Measurements from ENCODE around the gene FBXO31.
A peak's percentile ranks its signal among the peaks of the same experiment; 100 is the strongest.
"Not testable (repeated sequence)": the region's sequence is repeated elsewhere in the genome, so short reads cannot be mapped to it uniquely, and the experiment has no call there.

Gene FBXO31

DNA sequence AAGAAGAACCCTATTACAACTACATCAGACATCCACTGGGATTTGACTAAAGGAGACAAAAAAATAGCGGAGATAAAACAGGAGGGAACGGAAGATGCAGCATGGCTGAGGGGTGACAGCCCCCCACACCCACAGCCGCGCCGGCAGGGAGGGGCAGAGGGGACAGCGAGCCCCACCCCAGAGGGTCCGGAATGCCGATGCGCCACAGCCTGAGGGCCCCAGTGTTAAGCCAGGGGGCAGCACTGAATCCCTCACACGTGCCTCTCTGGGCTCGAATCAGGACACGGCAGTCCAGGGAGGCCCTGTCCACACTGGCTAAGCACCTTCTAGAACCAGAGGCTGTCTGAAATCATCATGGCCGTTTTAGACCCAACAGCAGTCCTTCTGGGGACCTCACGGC, 27.4 kb upstream of the FBXO31 start:
- no peak for DNase-seq (ENCODE audit: low spot score)

DNA sequence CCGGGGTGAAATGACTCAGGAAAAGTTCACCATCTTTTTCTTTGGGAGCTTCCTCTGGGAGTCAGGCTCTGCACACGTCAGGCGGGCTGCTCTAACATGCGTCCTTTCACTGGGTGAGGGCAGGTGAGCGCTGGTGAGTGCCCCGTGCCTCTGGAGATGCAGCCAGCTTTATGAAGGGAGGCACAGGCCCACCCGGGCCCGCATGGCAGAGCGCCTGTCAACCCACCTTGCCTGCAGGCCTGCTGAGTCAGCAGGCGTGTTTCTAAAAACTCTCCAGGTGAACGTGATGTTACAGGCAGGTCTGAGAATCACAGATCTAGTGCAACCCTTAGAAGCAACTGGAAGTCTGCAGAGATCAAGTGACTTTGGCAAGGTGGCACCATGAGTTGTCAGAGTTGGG, 27.0 kb upstream of the FBXO31 start:
- no peak for DNase-seq (ENCODE audit: low spot score)

DNA sequence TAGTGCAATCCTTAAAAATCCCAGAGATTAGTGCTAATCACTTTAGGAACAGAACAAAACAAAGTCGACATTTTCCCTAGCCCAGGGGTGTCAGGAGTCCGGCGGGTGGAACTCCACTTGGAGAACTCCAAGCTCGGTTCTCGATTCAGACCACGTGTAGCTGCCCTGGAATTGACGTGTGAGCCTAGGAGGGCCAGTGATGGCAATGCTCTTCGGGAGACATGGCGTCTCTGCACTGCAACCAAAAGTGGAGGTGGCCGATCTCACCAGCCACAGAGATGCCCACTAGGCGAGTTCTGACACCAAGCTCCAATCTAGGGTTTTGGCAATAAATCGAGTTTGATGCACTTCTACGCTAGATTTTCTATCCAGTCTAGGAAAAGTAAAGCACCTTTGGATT, 26.2 kb upstream of the FBXO31 start:
- DNase-seq (ENCODE audit: low spot score) = no peak

DNA sequence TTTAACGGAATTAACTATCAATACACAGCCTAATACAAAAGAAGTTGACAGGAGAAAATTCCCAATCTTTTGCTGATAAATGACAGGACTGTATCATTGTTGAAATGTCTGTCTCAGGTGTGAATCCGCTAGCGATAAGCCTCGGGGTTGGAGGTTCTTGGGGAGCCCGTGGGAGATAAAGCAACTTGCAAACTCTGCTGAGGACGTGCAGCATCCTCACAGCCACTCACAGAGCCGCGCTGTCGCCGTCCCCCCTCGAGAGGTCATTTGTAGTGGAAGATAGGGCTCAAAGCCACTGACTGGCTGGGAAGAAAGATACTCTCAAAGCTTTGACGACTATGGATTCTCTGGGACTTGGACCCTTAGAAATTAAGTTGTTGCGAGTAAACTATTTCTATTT, 25.6 kb upstream of the FBXO31 start:
- DNase-seq (ENCODE audit: low spot score) = no peak

DNA sequence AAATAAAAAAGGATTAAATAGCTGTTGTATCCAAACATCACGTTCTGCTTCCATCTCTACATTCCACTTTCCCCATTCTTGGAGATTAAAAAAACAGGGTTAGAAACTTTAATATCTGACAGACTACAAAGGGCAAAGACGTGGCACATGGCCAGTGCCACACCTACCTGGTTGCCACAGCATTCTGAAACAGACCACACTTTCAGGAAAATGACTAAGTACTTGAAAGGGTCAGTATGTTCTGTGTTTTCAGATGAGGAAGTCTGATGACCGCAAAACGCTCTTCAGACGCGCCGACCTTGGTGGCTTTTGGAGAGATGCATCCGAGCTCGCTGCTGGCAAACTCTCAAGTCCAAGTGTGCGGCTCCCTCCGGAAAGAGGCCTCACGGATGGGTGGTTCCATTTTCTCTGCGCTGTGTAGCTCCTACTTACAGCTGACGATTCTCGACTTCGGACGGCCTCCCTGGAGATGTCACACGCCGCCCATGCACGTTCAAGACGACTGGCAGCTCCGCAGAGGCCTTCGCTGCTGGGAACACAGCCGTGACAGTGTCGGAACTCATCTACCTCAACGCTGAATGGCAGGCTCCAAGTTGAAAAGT, 24.0 kb upstream of the FBXO31 start:
- DNase-seq (ENCODE audit: low spot score) = no peak

DNA sequence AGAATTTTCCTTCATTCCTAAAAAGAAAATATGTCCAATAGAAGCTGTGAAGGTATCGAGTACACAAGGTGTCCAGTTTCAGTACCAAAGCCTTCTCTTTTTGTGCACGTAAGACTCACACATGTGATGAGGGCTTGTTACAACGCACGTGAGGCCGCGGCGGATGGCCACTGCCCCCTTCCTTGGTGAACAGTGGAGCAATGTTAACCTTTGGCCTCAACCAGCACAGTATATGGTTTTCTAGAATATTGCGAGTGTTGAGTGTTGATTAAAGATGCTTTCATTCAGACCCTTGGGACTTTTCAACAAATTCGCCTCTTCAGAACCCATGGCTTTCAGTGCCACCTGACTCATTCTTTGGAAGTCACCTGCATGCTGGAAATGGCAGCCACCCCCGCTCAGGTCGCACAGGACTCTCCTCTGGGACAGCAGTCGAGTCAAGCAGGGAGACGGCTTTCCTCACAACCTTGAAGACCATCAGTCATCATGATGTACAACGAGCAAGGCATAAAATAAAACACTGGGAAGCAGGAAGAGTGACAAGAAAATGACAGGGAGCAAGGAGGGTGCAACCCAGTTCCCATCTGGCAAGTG, 23.0 kb upstream of the FBXO31 start:
- no peak for DNase-seq (ENCODE audit: low spot score)

DNA sequence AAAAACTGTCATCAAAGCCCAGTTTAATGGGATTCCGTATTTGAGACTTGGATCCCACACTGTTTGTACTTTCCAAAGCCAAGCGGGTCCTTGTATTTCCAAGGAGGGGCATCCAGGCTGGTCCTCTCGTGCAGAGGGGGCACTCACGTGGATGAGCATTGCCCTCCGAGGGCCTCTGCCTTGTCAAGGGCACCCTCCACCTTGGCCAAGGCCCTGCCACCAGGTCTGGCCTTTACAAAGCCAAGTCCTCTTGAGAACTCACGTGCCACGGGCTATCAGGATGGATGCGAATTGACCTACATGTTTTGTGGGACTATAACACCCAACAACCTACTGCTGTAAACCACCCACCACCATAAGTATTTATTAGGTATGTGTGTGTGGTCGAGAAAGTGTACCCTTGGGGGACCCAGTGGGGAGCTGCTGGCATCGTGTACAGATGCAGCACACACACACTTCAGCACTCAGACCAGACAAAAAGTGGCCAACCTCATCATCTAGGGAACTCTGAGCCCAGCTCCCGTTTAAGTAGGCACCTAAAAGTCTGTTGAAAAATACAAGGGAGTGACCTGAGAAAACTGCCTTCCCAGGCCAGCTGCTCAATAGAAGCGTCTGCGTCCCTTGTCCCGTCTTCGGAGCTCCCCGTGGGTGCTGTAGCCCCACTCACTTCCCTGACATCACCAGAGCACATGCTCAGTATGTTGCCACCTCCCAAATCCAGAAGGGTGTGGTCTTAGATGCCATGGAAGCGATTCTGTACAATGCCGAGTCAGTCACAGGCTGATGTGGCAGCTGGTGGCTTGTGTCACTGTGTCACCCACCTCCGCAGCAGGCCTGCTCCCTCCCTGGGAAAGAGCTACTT, 21.4 kb upstream of the FBXO31 start:
- DNase-seq (ENCODE audit: low spot score) = no peak

DNA sequence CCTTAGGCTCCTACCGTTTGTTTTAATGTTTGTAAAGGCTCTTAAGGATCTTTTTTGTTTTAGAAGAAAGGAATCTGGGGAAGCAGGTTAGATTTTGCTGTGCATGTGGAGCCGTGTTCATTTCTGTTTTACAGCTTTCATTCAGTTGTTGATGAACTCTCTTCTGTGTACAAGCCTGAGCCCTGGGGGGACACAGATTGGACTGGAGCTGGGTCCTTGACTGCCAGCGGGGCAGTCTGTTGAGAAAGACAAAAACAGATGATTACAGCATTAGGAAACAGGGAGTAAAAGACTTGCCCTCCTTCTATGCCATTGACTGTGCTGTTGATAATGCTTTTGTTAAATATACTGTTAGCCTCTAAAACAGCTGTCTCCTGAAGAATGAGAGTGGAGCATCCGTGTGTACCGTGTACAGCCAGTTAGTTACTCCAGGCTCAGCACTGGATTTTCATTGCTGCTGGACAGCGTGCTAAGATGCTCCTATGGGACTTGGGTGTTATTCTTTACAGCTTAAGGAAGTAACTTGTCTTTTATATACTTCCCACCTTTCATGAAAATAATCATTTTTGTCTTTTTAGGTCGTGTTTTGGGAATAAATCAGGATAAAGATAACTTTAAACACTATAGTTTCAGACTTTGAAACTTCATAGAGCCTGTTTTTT, 11.7 kb upstream of the FBXO31 start:
- DNase-seq (ENCODE audit: low spot score) = no peak

DNA sequence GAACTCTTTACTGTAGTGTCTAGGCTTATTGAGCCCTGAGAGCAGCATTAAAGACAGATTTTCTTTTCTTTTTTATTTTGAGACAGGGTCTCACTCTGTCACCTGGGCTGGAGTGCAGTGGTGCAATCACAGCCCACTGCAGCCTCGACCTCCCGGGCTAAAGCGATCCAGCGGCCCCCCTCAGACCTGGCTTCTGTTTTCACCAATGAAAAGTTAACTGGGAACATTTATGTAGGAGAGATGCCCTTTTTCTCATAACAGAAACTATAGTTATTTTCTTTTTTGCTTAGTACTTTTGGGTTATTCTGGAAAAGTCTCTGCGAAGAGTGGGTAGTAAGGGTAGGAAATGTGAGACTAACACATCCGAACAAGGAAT, 10.1 kb upstream of the FBXO31 start:
- DNase-seq (ENCODE audit: low spot score) = no peak

DNA sequence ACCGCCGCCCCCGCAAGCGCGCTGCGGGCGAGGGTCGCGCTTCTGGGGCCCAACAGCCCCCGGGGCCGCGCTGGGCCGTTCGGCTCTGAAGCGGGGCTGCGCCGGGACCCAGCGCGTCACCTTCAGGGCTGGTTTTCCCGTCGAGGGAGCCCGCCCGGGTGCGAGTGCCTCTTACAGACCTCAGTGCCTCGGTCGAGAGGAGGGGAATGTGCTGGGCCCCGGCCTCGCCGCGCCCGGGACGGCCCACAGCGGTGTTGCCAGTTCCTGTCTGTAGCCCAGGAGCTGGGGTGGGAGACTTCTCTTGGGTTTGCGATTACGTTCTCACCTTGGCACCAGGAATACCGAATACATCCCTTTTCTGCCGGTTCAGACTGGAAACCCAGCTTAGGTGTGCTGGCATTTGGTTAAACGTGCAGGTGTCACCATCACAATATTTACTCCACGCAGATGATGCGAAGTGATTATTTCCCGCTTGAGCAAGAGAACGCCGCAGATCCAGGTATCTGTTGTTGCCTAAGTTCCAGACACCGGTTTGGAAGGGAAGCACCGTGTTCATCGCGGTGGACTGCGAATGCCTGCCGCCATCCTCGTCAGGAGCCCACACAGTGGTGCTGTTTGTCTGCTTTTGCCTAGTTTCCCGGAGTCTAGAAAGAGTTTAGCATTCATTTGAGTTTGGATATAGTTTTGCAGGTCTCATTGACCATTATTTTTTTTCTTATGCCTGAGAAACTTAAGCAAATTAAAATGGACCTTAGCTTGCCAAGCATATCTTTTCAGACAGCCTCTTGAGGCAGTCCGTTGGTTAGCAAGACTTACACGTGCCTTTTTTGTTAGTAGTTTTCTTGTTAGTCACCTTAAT, 9.5 kb upstream of the FBXO31 start:
- peak; percentile 56 for DNase-seq (ENCODE audit: low spot score)

DNA sequence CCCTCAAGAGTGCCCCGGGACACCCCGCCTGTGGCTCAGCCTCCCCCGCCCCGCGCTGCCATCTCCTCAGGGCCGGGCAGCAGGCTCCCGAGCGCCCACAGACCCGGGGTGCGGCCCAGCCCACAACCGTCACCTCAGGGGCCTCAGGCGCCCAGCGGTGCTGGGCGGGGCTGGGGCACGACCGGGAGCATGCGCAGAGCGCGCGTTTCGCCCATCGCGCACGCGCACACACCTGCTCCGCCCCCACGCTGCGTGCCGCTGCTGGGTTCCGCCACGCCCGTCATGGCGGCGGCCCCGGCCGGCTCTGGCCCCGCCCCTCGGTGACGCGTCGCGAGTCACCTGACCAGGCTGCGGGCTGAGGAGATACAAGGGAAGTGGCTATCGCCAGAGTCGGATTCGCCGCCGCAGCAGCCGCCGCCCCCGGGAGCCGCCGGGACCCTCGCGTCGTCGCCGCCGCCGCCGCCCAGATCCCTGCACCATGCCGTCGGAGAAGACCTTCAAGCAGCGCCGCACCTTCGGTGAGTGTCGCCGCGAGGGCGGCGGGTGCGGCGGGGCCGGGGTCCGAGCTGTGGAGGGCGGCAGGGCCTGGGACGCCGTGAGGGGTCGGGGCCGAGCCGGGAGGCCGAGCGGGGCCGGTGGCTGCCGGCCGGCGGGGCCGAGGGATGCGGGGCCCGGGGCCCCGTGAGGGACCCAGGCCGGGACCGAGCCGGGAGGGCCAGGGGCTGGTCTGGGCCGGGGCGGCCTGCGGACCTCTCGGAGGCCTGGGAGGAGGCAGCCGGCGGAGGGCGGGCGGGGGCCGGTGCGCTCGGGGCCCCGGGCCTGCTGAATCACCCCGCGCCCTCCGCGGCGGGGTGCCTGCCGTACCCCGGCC, 8.6 kb upstream of the FBXO31 start, which contains the start of gene MAP1LC3B:
MAP1LC3B (plus strand) TSS at position 387 of the 871 bp plus-strand sequence; CDS start at position 479, 92 bp downstream.
- DNase-seq (ENCODE audit: low spot score) = peak; percentile 99

DNA sequence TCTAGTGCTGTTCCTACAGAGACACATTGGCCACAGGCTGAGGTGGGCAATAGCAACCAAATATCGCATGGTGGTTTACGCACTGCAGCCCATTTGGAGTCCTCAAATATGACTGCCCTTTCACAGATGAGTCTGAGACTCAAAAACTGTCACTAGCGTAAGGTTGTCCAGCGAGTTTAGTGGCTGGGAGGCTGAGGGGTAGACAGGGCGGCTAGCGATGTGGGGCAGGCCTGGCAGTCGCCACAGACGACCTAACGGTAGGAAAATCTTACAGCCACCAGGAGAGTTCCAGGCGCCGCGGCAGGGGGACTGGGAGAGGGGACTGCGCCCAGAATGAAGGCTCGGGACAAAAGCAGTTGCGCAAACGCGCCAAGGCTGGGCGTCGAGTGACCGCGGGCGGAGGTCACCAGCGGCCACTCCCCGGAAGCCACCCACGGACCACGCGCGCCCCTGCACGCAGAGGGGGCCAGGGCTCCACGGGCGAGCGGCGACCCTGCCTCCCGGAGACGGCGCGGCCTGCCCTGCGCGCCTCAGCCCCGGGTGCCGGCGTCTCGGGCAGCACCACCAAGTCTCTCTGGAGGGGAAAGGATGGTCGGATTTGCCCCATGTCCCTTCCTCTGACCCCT, 7.9 kb upstream of the FBXO31 start:
- peak; percentile 44 for DNase-seq (ENCODE audit: low spot score)

DNA sequence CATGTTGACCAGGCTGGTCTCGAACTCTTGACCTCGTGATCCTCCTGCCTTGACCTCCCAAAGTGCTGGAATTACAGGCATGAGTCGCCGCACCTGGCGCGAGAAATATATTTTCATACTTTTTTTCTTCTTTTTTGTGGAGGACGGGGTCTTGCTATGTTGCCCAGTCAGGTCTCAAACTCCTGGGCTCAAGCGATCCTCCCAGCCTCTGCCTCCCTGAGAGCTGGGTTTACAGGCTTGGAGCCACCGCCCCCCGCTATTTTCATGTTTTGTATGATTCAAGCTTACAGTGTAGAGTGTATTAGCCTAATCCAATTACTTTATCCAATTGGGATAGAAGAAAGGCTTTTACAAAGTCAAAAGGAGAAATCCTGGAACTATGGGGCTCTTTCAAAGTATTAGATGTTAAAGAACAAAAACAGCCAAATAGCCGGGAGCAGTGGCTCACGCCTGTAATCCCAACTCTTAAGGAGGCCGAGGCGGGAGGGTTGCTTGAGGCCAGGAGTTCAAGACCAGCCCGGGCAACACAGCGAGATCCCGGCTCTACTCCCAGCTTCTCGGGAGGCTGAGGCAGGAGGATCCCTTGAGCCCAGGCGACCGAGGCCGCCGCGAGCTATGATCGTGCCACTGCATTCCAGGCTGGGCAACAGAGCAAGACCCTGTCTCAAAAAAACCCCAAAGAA, 7.2 kb upstream of the FBXO31 start:
- no peak for DNase-seq (ENCODE audit: low spot score)

DNA sequence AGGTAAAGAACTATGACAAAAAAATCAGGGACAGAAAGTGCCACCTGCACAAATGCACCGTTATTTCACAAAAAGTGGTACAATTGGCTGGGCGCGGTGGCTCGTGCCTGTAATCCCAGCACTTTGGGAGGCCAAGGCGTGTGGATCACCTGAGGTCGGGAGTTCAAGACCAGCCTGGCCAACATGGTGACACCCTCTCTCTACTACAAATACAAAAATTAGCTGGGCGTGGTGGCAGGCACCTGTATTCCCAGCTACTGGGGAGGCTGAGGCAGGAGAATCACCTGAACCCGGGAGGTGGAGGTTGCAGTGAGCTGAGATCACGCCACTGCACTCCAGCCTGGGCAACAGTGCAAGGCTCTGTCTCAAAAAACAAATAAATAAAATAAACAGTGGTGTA, 6.3 kb upstream of the FBXO31 start:
- not testable (repeated sequence) for DNase-seq (ENCODE audit: low spot score)

DNA sequence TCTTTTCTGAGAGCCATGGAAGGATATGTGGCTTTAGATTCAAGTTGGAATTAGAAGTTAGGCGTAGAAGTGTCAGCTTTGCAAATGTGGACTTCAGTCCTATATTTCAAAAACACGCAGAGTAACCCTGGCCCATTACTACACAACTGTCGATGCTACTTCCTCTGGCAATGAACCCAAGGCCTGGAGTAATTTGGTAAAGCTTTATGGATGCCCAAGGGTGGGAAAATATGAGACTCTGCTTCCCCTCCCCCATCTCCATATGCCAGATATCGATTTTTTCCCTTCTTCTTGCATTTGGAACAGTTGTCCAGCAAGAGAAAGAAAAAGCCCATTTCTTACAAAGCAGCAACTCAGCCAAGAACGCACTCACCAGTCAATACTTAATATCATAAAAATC, 5.7 kb upstream of the FBXO31 start:
- no peak for DNase-seq (ENCODE audit: low spot score)

DNA sequence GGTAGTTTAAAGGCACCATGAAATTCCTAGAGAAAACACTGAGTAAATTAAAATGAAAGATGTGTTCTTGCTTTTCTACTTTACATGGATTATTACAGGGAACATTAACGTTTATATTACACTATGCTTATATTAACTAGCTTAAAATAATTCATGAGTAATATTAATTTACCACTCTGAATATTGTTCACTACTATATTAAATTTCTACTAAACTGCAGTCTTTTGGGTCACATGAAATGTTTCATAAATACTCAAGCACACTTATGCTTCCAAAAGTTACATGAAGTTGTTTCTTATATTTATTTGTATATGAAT, 5.2 kb upstream of the FBXO31 start:
- DNase-seq (ENCODE audit: low spot score) = no peak

DNA sequence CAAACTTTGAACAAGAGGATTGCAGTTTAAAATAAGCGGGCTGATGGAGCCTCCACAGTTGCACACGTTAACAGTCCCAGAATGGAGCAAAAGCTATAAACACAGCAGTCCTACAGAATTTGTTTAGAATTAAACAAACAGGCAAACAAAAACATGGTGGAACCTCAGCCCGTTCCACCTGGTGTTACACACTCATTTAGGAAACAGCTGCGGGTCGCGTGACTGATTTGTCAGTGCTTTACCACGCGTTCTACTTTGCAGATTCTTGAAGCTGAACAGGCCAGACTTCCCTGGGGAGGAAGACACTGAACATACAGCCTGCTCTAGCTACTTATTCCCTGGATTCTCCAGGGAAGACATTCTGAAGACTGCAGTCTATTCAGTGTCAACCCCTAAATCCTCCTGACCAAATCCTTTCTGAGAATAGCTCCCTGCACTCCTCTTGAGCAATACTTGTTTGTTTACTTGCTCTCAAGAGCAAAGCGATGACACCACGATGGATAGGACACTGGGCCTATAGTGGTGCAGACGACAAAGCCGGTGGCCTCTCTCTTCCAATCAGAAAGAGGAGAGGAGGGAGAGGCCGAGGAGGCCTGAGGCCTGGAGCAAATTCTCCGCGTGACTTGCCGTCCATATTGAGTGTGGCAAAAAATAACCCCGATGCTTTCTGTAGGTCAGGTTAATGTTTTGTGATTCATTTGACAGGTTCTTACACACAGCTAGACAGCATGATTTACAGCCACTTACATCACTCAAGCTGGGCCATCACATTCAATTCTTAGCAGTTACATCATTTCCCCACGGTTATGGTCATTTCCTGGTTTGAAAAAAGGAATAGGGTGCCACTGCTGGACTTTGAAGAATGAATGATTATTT, 4.6 kb upstream of the FBXO31 start:
- DNase-seq (ENCODE audit: low spot score) = peak; percentile 95

DNA sequence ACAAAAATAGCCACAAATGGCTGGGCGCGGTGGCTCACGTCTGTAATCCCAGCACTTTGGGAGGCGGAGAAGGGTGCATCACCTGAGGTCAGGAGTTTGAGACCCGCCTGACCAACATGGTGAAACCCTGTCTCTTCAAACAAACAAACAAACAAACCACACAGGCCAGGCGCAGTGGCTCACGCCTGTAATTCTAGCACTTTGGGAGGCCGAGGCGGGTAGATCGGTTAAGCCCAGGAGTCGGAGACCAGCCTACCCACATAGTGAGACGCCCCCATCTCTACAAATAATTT, 1.2 kb upstream of the FBXO31 start:
- DNase-seq (ENCODE audit: low spot score) = not testable (repeated sequence)

Data from GM03348 (cell line).